DMS 273 treated with DMSO at 0.1 percent for 48 hours (cell line): ENCODE results near the gene TADA2B.

ENCODE experiments used
- DNase-seq: peaks from one replicate; lab custom pipeline; 2025; lab: John Stamatoyannopoulos, UW

Gene TADA2B

GRCh38 chr4:7043284-7044136 is at the start of gene TADA2B:
TADA2B (plus strand) TSS chr4:7043372; CDS start chr4:7043580, 208 bp downstream.
- no peak for DNase-seq

GRCh38 chr4:6996481-6996880 is 46.7 kb upstream of the TADA2B start:
- DNase-seq: no peak

- DNase-seq: no peak
These were observed 43.7 kb upstream of the TADA2B start for GRCh38 chr4:6999172-7000086.

GRCh38 chr4:7000421-7001176 is 42.6 kb upstream of the TADA2B start:
- DNase-seq: no peak

GRCh38 chr4:7001271-7001670 is 41.9 kb upstream of the TADA2B start:
- no peak for DNase-seq

GRCh38 chr4:7002336-7002735 is 40.8 kb upstream of the TADA2B start:
- no peak for DNase-seq

- no peak for DNase-seq
These were observed 39.8 kb upstream of the TADA2B start for GRCh38 chr4:7003176-7003878.

GRCh38 chr4:7003879-7004240 is 39.3 kb upstream of the TADA2B start:
- DNase-seq: no peak

- DNase-seq: no peak
These were observed 38.8 kb upstream of the TADA2B start for GRCh38 chr4:7004331-7004730.

GRCh38 chr4:7005571-7005970 is 37.6 kb upstream of the TADA2B start:
- DNase-seq: no peak

GRCh38 chr4:7006411-7006810 is 36.8 kb upstream of the TADA2B start:
- DNase-seq: no peak

GRCh38 chr4:7007142-7007907 is 35.8 kb upstream of the TADA2B start:
- no peak for DNase-seq

- DNase-seq: no peak
These were observed 35.2 kb upstream of the TADA2B start for GRCh38 chr4:7007944-7008343.

- no peak for DNase-seq
These were observed 33.6 kb upstream of the TADA2B start for GRCh38 chr4:7009564-7009963.

GRCh38 chr4:7013175-7013574 is 30.0 kb upstream of the TADA2B start:
- no peak for DNase-seq

- no peak for DNase-seq
These were observed 28.4 kb upstream of the TADA2B start for GRCh38 chr4:7014815-7015214.

GRCh38 chr4:7015383-7016035 is 27.7 kb upstream of the TADA2B start:
- no peak for DNase-seq

GRCh38 chr4:7016086-7016485 is 27.1 kb upstream of the TADA2B start:
- no peak for DNase-seq

GRCh38 chr4:7016512-7016911 is 26.7 kb upstream of the TADA2B start:
- DNase-seq: no peak

GRCh38 chr4:7017446-7018048 is 25.6 kb upstream of the TADA2B start:
- DNase-seq: no peak
